Measurements from ENCODE around the gene SDK1.

Gene SDK1

DNA sequence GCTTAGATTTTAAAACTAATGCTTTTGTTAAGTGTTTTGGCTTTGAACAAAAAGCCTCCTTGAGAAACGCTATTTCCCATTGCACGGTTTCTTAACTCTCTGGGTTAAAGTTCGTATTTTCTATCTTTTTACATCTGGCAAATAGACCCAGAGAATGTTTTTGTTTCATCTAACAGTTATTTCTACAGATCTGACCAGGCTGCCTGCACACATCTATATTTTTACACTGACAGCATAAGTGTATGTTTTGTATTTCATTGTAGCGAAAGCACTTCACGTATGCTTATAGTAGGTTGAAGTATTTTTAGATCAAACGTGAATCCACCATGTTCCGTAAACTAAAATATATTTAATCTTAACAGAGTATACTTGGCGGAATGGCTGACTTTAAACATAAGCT lies 477.3 kb downstream of the SDK1 start:
- Histone ChIP-seq H2AK5ac (ENCODE audit: low read depth, low read length) (no peak overlapping the region), H3K4ac (ENCODE audit: low read length) (no peak overlapping the region), H3K4me1 (ENCODE audit: control insufficient read depth in 2 of 2, insufficient read depth in 1 of 2, low read depth in 1 of 2, low read length in 2 of 2) (peaks cover 0 to 2% of the 10 kb centered on the region in 2 donors), H3K14ac (ENCODE audit: low read length) (no peak overlapping the region), H2AFZ (ENCODE audit: low read length) (no peak overlapping the region), H3K4me3 (ENCODE audit: low read length in 2 of 2) (no peak overlapping the region), H3K18ac (ENCODE audit: low read length) (no peak overlapping the region), H2BK5ac (ENCODE audit: low read length) (no peak overlapping the region), H3K36me3 (replicated peaks in 1 of 2; ENCODE audit: control insufficient read depth in 2 of 2, insufficient read depth in 2 of 2, low read length in 2 of 2) (peaks cover 0 to 1% of the 10 kb centered on the region in 2 donors), H3K9me3 (replicated peaks in 1 of 2; ENCODE audit: control insufficient read depth in 2 of 2, insufficient read depth in 1 of 2, low read depth in 1 of 2, low read length in 2 of 2) (peaks cover 19 to 30% of the 10 kb centered on the region in 2 donors), H3K4me2 (ENCODE audit: insufficient read depth, low read length, poor library complexity, severe bottlenecking) (no peak overlapping the region), H3K27me3 (ENCODE audit: control insufficient read depth in 3 of 3, insufficient read depth in 3 of 3, low read depth in 1 of 3, low read length in 3 of 3) (no peaks in the 10 kb centered on the region), H3K27ac (replicated peaks; ENCODE audit: low read length) (no peak overlapping the region), H2BK120ac (ENCODE audit: low read depth, low read length) (no peak overlapping the region), H3K79me1 (ENCODE audit: low read depth, low read length) (no peaks in the 10 kb centered on the region), H2BK12ac (ENCODE audit: low read length) (no peak overlapping the region), H3K9ac (ENCODE audit: low read depth, low read length, poor library complexity) (no peak overlapping the region), H2BK15ac (ENCODE audit: low read length) (no peak overlapping the region), H3K23ac (ENCODE audit: low read depth, low read length, poor library complexity) (no peak overlapping the region), H4K91ac (ENCODE audit: low read depth, low read length, poor library complexity) (no peak overlapping the region), H4K8ac (ENCODE audit: low read depth, low read length) (no peak overlapping the region)
- WGBS, 2 donors (ENCODE audit: extremely low coverage in 2 of 2, insufficient read length in 2 of 2, insufficient replicate concordance in 1 of 2): no CpG with 5 or more reads among the region's 8 CpGs
- DNase-seq (ENCODE audit: low spot score): no peak

DNA sequence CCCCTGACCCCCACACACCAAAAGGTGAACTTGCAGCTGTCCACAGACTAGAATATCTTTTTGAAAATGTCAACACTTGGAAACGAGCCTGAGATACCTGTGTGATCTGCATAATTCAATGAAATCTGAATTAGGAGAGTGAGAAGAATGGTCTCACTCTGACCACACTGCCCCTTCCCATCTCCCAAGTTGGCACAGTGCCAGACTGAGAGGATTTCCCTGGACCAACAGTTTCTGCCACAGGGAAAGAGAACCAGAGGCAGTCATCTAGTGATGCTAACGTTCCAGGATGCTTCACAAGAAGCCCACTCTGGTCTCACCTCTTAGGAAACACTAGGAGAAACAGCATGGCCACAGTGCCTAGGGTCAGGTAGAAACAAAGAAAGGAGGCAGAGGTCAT lies 479.0 kb downstream of the SDK1 start:
- H3K9me3 ChIP-seq (replicated peaks in 1 of 2; ENCODE audit: control insufficient read depth in 2 of 2, insufficient read depth in 1 of 2, low read depth in 1 of 2, low read length in 2 of 2): peaks cover 16 to 33% of the 10 kb centered on the region in 2 donors
- no peak overlapping the region for H3K4me3 ChIP-seq (ENCODE audit: low read length in 2 of 2)
- no peak overlapping the region for H3K14ac ChIP-seq (ENCODE audit: low read length)
- H3K23ac ChIP-seq (ENCODE audit: low read depth, low read length, poor library complexity): no peak overlapping the region
- H4K8ac ChIP-seq (ENCODE audit: low read depth, low read length): no peak overlapping the region
- DNase-seq (ENCODE audit: low spot score): no peak
- H4K91ac ChIP-seq (ENCODE audit: low read depth, low read length, poor library complexity): no peak overlapping the region
- H2BK5ac ChIP-seq (ENCODE audit: low read length): no peak overlapping the region
- no peaks in the 10 kb centered on the region for H3K27me3 ChIP-seq (ENCODE audit: control insufficient read depth in 3 of 3, insufficient read depth in 3 of 3, low read depth in 1 of 3, low read length in 3 of 3)
- peaks cover 0 to 2% of the 10 kb centered on the region in 2 donors for H3K4me1 ChIP-seq (ENCODE audit: control insufficient read depth in 2 of 2, insufficient read depth in 1 of 2, low read depth in 1 of 2, low read length in 2 of 2)
- no peak overlapping the region for H2BK120ac ChIP-seq (ENCODE audit: low read depth, low read length)
- no peak overlapping the region for H2BK12ac ChIP-seq (ENCODE audit: low read length)
- no peak overlapping the region for H2AK5ac ChIP-seq (ENCODE audit: low read depth, low read length)
- peaks cover 0 to 1% of the 10 kb centered on the region in 2 donors for H3K36me3 ChIP-seq (replicated peaks in 1 of 2; ENCODE audit: control insufficient read depth in 2 of 2, insufficient read depth in 2 of 2, low read length in 2 of 2)
- no peak overlapping the region for H2AFZ ChIP-seq (ENCODE audit: low read length)
- H3K79me1 ChIP-seq (ENCODE audit: low read depth, low read length): no peaks in the 10 kb centered on the region
- no peak overlapping the region for H3K4ac ChIP-seq (ENCODE audit: low read length)
- H3K27ac ChIP-seq (replicated peaks; ENCODE audit: low read length): no peak overlapping the region
- no CpG with 5 or more reads among the region's 2 CpGs for WGBS, 2 donors (ENCODE audit: extremely low coverage in 2 of 2, insufficient read length in 2 of 2, insufficient replicate concordance in 1 of 2)
- H2BK15ac ChIP-seq (ENCODE audit: low read length): no peak overlapping the region
- H3K18ac ChIP-seq (ENCODE audit: low read length): no peak overlapping the region
- no peak overlapping the region for H3K9ac ChIP-seq (ENCODE audit: low read depth, low read length, poor library complexity)
- no peak overlapping the region for H3K4me2 ChIP-seq (ENCODE audit: insufficient read depth, low read length, poor library complexity, severe bottlenecking)

DNA sequence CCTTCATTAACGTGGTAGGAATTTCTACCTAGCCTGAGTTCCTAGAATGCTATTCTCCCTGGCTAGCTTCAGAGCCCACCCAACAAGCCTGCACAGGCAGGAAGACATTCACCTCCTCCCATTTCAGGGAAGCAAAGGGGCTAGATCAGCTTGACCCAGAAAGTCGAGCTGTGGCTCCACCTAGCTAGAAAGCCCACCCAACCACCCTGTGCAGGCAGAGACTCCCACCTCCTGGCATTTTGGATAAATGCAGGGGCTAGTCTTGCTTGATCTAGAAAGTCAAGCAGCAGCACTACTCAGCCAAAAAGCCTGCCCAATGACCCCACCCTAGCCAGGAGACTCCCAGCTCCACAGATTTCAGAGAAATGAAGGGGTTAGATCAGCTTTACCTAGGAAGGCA lies 479.5 kb downstream of the SDK1 start:
- no peak overlapping the region for H2BK12ac ChIP-seq (ENCODE audit: low read length)
- peaks cover 16 to 33% of the 10 kb centered on the region in 2 donors for H3K9me3 ChIP-seq (replicated peaks in 1 of 2; ENCODE audit: control insufficient read depth in 2 of 2, insufficient read depth in 1 of 2, low read depth in 1 of 2, low read length in 2 of 2)
- no peak overlapping the region for H3K18ac ChIP-seq (ENCODE audit: low read length)
- no peak overlapping the region for H3K4ac ChIP-seq (ENCODE audit: low read length)
- no peak overlapping the region for H3K14ac ChIP-seq (ENCODE audit: low read length)
- H2BK5ac ChIP-seq (ENCODE audit: low read length): no peak overlapping the region
- H4K91ac ChIP-seq (ENCODE audit: low read depth, low read length, poor library complexity): no peak overlapping the region
- H3K4me1 ChIP-seq (ENCODE audit: control insufficient read depth in 2 of 2, insufficient read depth in 1 of 2, low read depth in 1 of 2, low read length in 2 of 2): peaks cover 0 to 2% of the 10 kb centered on the region in 2 donors
- DNase-seq (ENCODE audit: low spot score): no peak
- no peak overlapping the region for H2BK15ac ChIP-seq (ENCODE audit: low read length)
- whole genome bisulfite sequencing, 2 donors (ENCODE audit: extremely low coverage in 2 of 2, insufficient read length in 2 of 2, insufficient replicate concordance in 1 of 2): no CpG with 5 or more reads among the region's 2 CpGs
- H4K8ac ChIP-seq (ENCODE audit: low read depth, low read length): no peak overlapping the region
- no peak overlapping the region for H3K23ac ChIP-seq (ENCODE audit: low read depth, low read length, poor library complexity)
- no peaks in the 10 kb centered on the region for H3K79me1 ChIP-seq (ENCODE audit: low read depth, low read length)
- H3K36me3 ChIP-seq (replicated peaks in 1 of 2; ENCODE audit: control insufficient read depth in 2 of 2, insufficient read depth in 2 of 2, low read length in 2 of 2): peaks cover 0 to 1% of the 10 kb centered on the region in 2 donors
- no peak overlapping the region for H3K4me2 ChIP-seq (ENCODE audit: insufficient read depth, low read length, poor library complexity, severe bottlenecking)
- no peak overlapping the region for H3K9ac ChIP-seq (ENCODE audit: low read depth, low read length, poor library complexity)
- H3K4me3 ChIP-seq (ENCODE audit: low read length in 2 of 2): no peak overlapping the region
- H3K27ac ChIP-seq (replicated peaks; ENCODE audit: low read length): no peak overlapping the region
- no peak overlapping the region for H2AFZ ChIP-seq (ENCODE audit: low read length)
- H2BK120ac ChIP-seq (ENCODE audit: low read depth, low read length): no peak overlapping the region
- H3K27me3 ChIP-seq (ENCODE audit: control insufficient read depth in 3 of 3, insufficient read depth in 3 of 3, low read depth in 1 of 3, low read length in 3 of 3): no peaks in the 10 kb centered on the region
- H2AK5ac ChIP-seq (ENCODE audit: low read depth, low read length): no peak overlapping the region

DNA sequence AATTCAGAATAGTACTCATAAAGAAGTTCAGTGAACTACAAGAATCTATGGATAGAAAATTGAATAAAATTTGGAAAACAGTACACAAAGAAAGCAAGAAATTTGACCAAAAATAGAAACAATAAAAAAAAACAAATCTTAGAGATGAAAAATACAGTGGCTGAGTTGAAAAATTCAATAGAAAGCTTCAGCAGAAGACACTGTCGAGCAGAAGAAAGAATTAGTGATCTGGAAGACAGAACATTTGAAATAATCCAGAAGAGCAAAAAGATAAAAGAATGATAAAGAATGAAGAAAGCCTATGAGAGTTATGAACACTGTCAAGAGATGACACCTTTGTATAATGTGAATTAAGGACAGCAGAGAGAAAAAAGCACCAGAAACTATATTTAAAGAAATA lies 480.6 kb downstream of the SDK1 start:
- peaks cover 0 to 1% of the 10 kb centered on the region in 2 donors for H3K36me3 ChIP-seq (replicated peaks in 1 of 2; ENCODE audit: control insufficient read depth in 2 of 2, insufficient read depth in 2 of 2, low read length in 2 of 2)
- no peak overlapping the region for H2AK5ac ChIP-seq (ENCODE audit: low read depth, low read length)
- H3K27me3 ChIP-seq (ENCODE audit: control insufficient read depth in 3 of 3, insufficient read depth in 3 of 3, low read depth in 1 of 3, low read length in 3 of 3): no peaks in the 10 kb centered on the region
- H3K4me3 ChIP-seq (ENCODE audit: low read length in 2 of 2): no peak overlapping the region
- H2AFZ ChIP-seq (ENCODE audit: low read length): no peak overlapping the region
- no peak for DNase-seq (ENCODE audit: low spot score)
- WGBS, 2 donors (ENCODE audit: extremely low coverage in 2 of 2, insufficient read length in 2 of 2, insufficient replicate concordance in 1 of 2): no CpG with 5 or more reads among the region's 1 CpG
- no peaks in the 10 kb centered on the region for H3K79me1 ChIP-seq (ENCODE audit: low read depth, low read length)
- no peak overlapping the region for H4K8ac ChIP-seq (ENCODE audit: low read depth, low read length)
- no peak overlapping the region for H3K14ac ChIP-seq (ENCODE audit: low read length)
- peaks cover 0 to 6% of the 10 kb centered on the region in 2 donors for H3K4me1 ChIP-seq (ENCODE audit: control insufficient read depth in 2 of 2, insufficient read depth in 1 of 2, low read depth in 1 of 2, low read length in 2 of 2)
- no peak overlapping the region for H4K91ac ChIP-seq (ENCODE audit: low read depth, low read length, poor library complexity)
- no peak overlapping the region for H2BK15ac ChIP-seq (ENCODE audit: low read length)
- no peak overlapping the region for H3K27ac ChIP-seq (replicated peaks; ENCODE audit: low read length)
- no peak overlapping the region for H3K4ac ChIP-seq (ENCODE audit: low read length)
- no peak overlapping the region for H3K4me2 ChIP-seq (ENCODE audit: insufficient read depth, low read length, poor library complexity, severe bottlenecking)
- no peak overlapping the region for H3K23ac ChIP-seq (ENCODE audit: low read depth, low read length, poor library complexity)
- H2BK12ac ChIP-seq (ENCODE audit: low read length): no peak overlapping the region
- no peak overlapping the region for H2BK5ac ChIP-seq (ENCODE audit: low read length)
- H3K9ac ChIP-seq (ENCODE audit: low read depth, low read length, poor library complexity): no peak overlapping the region
- peaks cover 16 to 33% of the 10 kb centered on the region in 2 donors for H3K9me3 ChIP-seq (replicated peaks in 1 of 2; ENCODE audit: control insufficient read depth in 2 of 2, insufficient read depth in 1 of 2, low read depth in 1 of 2, low read length in 2 of 2)
- no peak overlapping the region for H3K18ac ChIP-seq (ENCODE audit: low read length)
- no peak overlapping the region for H2BK120ac ChIP-seq (ENCODE audit: low read depth, low read length)
